IMR-90 (cell line): ENCODE data around the gene DHX29. TPM values are rescaled to one million over a fixed set of nuclear protein-coding genes. Genes with fewer than 3 reads are reported as not detected.

Experiments used
- ATAC-seq: fragments of 200-7000 bp; cut with Tn5 transposase; 2 replicates; pipeline ENCODE4 v1.9.1; 2020; ENCODE audit warnings: low read depth, mild to moderate bottlenecking, moderate library complexity
- BruUV-seq: library from RNA; stranded (reverse); fragments of 400-500 nt; replicated peaks from 2 replicates; lab custom pipeline; 2021; lab: Mats Ljungman, UMichigan
- CTCF ChIA-PET: fragments of 300-600 bp; formaldehyde crosslinking; extraction: SDS; loops from one replicate; lab custom pipeline; 2021; ENCODE audit warnings: antibody characterized with exemption; lab: Yijun Ruan, JAX
- POLR2A ChIA-PET: fragments of 300-600 bp; sonication (Branson Sonifier 250); formaldehyde crosslinking; loops from one replicate; lab custom pipeline; 2022; ENCODE audit warnings: antibody characterized with exemption; ENCODE audit not compliant: unreplicated experiment; lab: Charles Lee
- DNase-seq: peaks from one replicate; pipeline ENCODE4 v3.0.0; 2013
- H2AFZ ChIP-seq: replicated peaks from 2 replicates; pipeline ENCODE3; 2013; ENCODE audit warnings: low read length, mild to moderate bottlenecking; ENCODE audit not compliant: poor library complexity
- H2AK5ac ChIP-seq: 2 replicates; pipeline ENCODE4 v1.6.1; 2013; ENCODE audit warnings: low read depth, low read length, inconsistent platforms
- H2AK9ac ChIP-seq: replicated peaks from 2 replicates; pipeline ENCODE3; 2013; ENCODE audit warnings: mild to moderate bottlenecking, low read depth, low read length, moderate library complexity; ENCODE audit not compliant: poor library complexity
- H2BK120ac ChIP-seq: 2 replicates; pipeline ENCODE4 v1.6.1; 2013; ENCODE audit warnings: low read depth, low read length, inconsistent platforms
- H2BK15ac ChIP-seq: 3 replicates; pipeline ENCODE4 v1.6.1; 2013; ENCODE audit warnings: low read depth, low read length, inconsistent platforms
- H2BK20ac ChIP-seq: 2 replicates; pipeline ENCODE4 v1.6.1; 2013; ENCODE audit warnings: low read depth, mild to moderate bottlenecking, inconsistent platforms, low read length, moderate library complexity
- H2BK5ac ChIP-seq: 2 replicates; pipeline ENCODE4 v1.6.1; 2013; ENCODE audit warnings: mild to moderate bottlenecking, low read depth, low read length, inconsistent platforms; ENCODE audit not compliant: poor library complexity, severe bottlenecking
- H3K14ac ChIP-seq: replicated peaks from 2 replicates; pipeline ENCODE4 v1.6.1; 2013; ENCODE audit warnings: low read depth, low read length, inconsistent platforms
- H3K18ac ChIP-seq: 2 replicates; pipeline ENCODE4 v1.6.1; 2013; ENCODE audit warnings: low read depth, low read length, control low read depth
- H3K23ac ChIP-seq: 2 replicates; pipeline ENCODE4 v1.6.1; 2013; ENCODE audit warnings: low read depth, low read length, inconsistent platforms
- H3K27ac ChIP-seq: 2 replicates; pipeline ENCODE4 v1.5.1; 2013; ENCODE audit warnings: mild to moderate bottlenecking, control low read depth, low read length; ENCODE audit not compliant: insufficient read depth
- H3K27me3 ChIP-seq: 2 replicates; pipeline ENCODE4 v1.6.1; 2013; ENCODE audit warnings: low read length; ENCODE audit not compliant: control insufficient read depth, insufficient read depth
- H3K36me3 ChIP-seq: 2 replicates; pipeline ENCODE4 v1.6.1; 2013; ENCODE audit warnings: low read length, mixed read lengths; ENCODE audit not compliant: control insufficient read depth, insufficient read depth
- H3K4ac ChIP-seq: 2 replicates; pipeline ENCODE4 v1.6.1; 2013; ENCODE audit warnings: low read depth, low read length, inconsistent platforms
- H3K4me1 ChIP-seq: 2 replicates; pipeline ENCODE4 v1.6.1; 2013; ENCODE audit warnings: low read length, mixed read lengths; ENCODE audit not compliant: control insufficient read depth, insufficient read depth
- H3K4me2 ChIP-seq: 2 replicates; pipeline ENCODE4 v1.6.1; 2013; ENCODE audit warnings: low read depth, mild to moderate bottlenecking, control low read depth, low read length, moderate library complexity
- H3K4me3 ChIP-seq: 2 replicates; pipeline ENCODE4 v1.5.1; 2013; ENCODE audit warnings: low read depth, mild to moderate bottlenecking, control low read depth, low read length, moderate library complexity; ENCODE audit not compliant: insufficient read depth
- H3K56ac ChIP-seq: 2 replicates; pipeline ENCODE4 v1.6.1; 2013; ENCODE audit warnings: low read length, inconsistent platforms; ENCODE audit not compliant: insufficient read depth; ENCODE audit errors: extremely low read depth
- H3K79me1 ChIP-seq, 2 experiments: 2 replicates each; pipeline ENCODE4 v1.6.1; 2013; ENCODE audit warnings: low read length in 2 of 2, inconsistent platforms in 1 of 2, low read depth in 1 of 2
- H3K9ac ChIP-seq: 2 replicates; pipeline ENCODE4 v1.6.1; 2013; ENCODE audit warnings: low read depth, low read length, control low read depth
- H3K9me1 ChIP-seq: 2 replicates; pipeline ENCODE4 v1.6.1; 2013; ENCODE audit warnings: low read length, inconsistent platforms; ENCODE audit not compliant: insufficient read depth
- H3K9me3 ChIP-seq: 2 replicates; pipeline ENCODE4 v1.6.1; 2013; ENCODE audit warnings: low read length; ENCODE audit not compliant: control insufficient read depth, insufficient read depth
- H4K20me1 ChIP-seq: 2 replicates; pipeline ENCODE4 v1.6.1; 2013; ENCODE audit warnings: low read length, inconsistent platforms; ENCODE audit not compliant: insufficient read depth
- H4K5ac ChIP-seq: 2 replicates; pipeline ENCODE4 v1.6.1; 2013; ENCODE audit warnings: mild to moderate bottlenecking, low read depth, low read length, control low read depth
- H4K8ac ChIP-seq, 2 experiments: 2 replicates each; pipeline ENCODE4 v1.6.1; 2013; ENCODE audit warnings: low read depth in 2 of 2, low read length in 2 of 2, control low read depth in 1 of 2, inconsistent platforms in 1 of 2
- H4K91ac ChIP-seq: 2 replicates; pipeline ENCODE4 v1.6.1; 2013; ENCODE audit warnings: low read depth, low read length, inconsistent platforms; ENCODE audit not compliant: insufficient read depth
- CEBPB ChIP-seq: IDR thresholded peaks from 2 replicates; pipeline ENCODE4 v1.6.1; 2012; ENCODE audit warnings: low read depth, low read length, improper control_type of control experiment
- USF2 ChIP-seq: fragments of 150-350 bp; IDR thresholded peaks from 2 replicates; pipeline ENCODE4 v1.6.1; 2017; ENCODE audit warnings: mild to moderate bottlenecking, antibody characterized with exemption, low read length, low read depth
- WGBS, 2 experiments: methylation state at CpG; one replicate each; pipeline versions ENCODE4 v1.1.5 to v1.1.7; 2013; ENCODE audit warnings: missing lambda C conversion rate in 2 of 2; ENCODE audit not compliant: insufficient read length in 1 of 2; ENCODE audit errors: extremely low coverage in 2 of 2; 5-methylcytosine and 5-hydroxymethylcytosine counted together
- dilution Hi-C: fragments of 300-500 bp; cut with HindIII; formaldehyde crosslinking; loops from one replicate; pipeline ENCODE4 v1.14.3; 2018; ENCODE audit warnings: low sequenced_read_pairs; ENCODE audit not compliant: unreplicated experiment
- in situ Hi-C: fragments of 300-500 bp; cut with MboI; formaldehyde crosslinking; loops from 3 replicates; pipeline ENCODE4 v1.14.3; 2019; ENCODE audit warnings: low sequenced_read_pairs, inconsistent platforms, mixed read lengths
- intact Hi-C: fragments of 100-400 bp; cut with micrococcal nuclease; formaldehyde crosslinking; loops from 2 replicates; pipeline ENCODE4 v1.10.0; 2022
- polyA plus RNA-seq, 3 experiments: library from polyadenylated mRNA; depleted of rRNA; stranded (reverse); fragments of >200 nt; gene quantifications; 2 replicates each; pipeline ENCODE4 v1.2.3, GENCODE V29; 2012; ENCODE audit warnings: low replicate concordance in 1 of 3
- total RNA-seq: library from RNA; depleted of rRNA; stranded (reverse); fragments of >200 nt; gene quantifications from 2 replicates; pipeline ENCODE4 v1.2.3, GENCODE V29; 2012

The DHX29 gene
- total and polyA plus RNA-seq, 2 of the 4 experiments (the other 2 are of a cell fraction) = 9.5 to 25.6 TPM

GRCh38 chr5:55320571-55320970, 13.1 kb upstream of the DHX29 start:
- Histone ChIP-seq H3K27me3 (no peaks in the 10 kb centered on the region), H4K5ac (no peak overlapping the region), H2BK20ac (no peak overlapping the region), H2AK9ac (no peak overlapping the region), H3K36me3 (0 out of 2 replicates have a peak, but pooled peaks cover 1% of the 10 kb centered on the region), H2AFZ (no peak overlapping the region), H3K9me3 (no peaks in the 10 kb centered on the region; the same call in 1 of the 2 replicates), H3K9ac (no peak overlapping the region), H2AK5ac (no peak overlapping the region), H3K18ac (no peak overlapping the region), H2BK5ac (no peak overlapping the region), H2BK120ac (no peak overlapping the region), H3K23ac (no peak overlapping the region), H4K91ac (no peak overlapping the region), H3K27ac (no peak overlapping the region), H3K4me1 (no peaks in the 10 kb centered on the region), H3K4ac (no peak overlapping the region), H2BK15ac (no peak overlapping the region), H3K4me2 (no peak overlapping the region), H3K79me1 (peaks cover 10 to 53% of the 10 kb centered on the region in 2 experiments), H4K20me1 (peaks cover 10% of the 10 kb centered on the region; the same call in 1 of the 2 replicates), H3K4me3 (no peak overlapping the region), H3K14ac (no peak overlapping the region), H3K9me1 (no peaks in the 10 kb centered on the region), H3K56ac (no peak overlapping the region), H4K8ac (no peak overlapping the region)
- TF ChIP-seq CEBPB = 0 out of 2 replicates have a peak, but pooled peaks have one; percentile 13
- no peak for TF ChIP-seq USF2
- CTCF ChIA-PET = no interaction called here
- dilution Hi-C loops = no loop called here
- WGBS, 2 experiments = no CpG with 5 or more reads among the region's 4 CpGs
- in situ Hi-C loops = no loop called here
- POLR2A ChIA-PET = no interaction called here
- ATAC-seq = no peak
- BruUV-seq = no TSS peak
- DNase-seq = no peak
- intact Hi-C loops = loop anchor here (5.0 to 10.0 kb wide), 2 partner anchors 372 to 874 kb away; no protein-coding TSS in a partner anchor
